Ovary (tissue), 9 donors: ENCODE data around the gene SULT1C3. TPM values are rescaled to one million over a fixed set of nuclear protein-coding genes. Genes with fewer than 3 reads are reported as not detected.
"Not testable (repeated sequence)": the region's sequence is repeated elsewhere in the genome, so short reads cannot be mapped to it uniquely, and the experiment has no call there.

Experiments
- DNase-seq, 5 donors: peaks; one replicate each; pipeline ENCODE4 v3.0.0-alpha.2; 2019 to 2020
- H3K27ac ChIP-seq, 2 donors: fragments of 200-600 bp; one replicate each; pipeline versions ENCODE4 v1.5.1 to v1.8.0; 2019 to 2022
- H3K27me3 ChIP-seq: fragments of 200-600 bp; one replicate; pipeline ENCODE4 v1.8.0; 2022
- H3K36me3 ChIP-seq: fragments of 200-600 bp; sonication (generic); one replicate; pipeline ENCODE4 v1.5.1; 2019
- H3K4me1 ChIP-seq: one replicate; pipeline ENCODE4 v1.8.1; 2013; ENCODE audit warnings: mild to moderate bottlenecking, moderate library complexity; ENCODE audit not compliant: insufficient read depth
- H3K4me3 ChIP-seq: fragments of 200-600 bp; sonication (generic); one replicate; pipeline ENCODE4 v1.5.1; 2017
- H3K9me3 ChIP-seq, 2 donors: fragments of 200-600 bp in 1 of 2; sonication (generic) in 1 of 2; one replicate each; pipeline versions ENCODE4 v1.5.1 to v1.8.1; 2013 to 2019; ENCODE audit warnings: mild to moderate bottlenecking in 1 of 2, moderate library complexity in 1 of 2
- CTCF ChIP-seq, 3 donors: fragments of 450-650 bp in 2 of 3; fragments of 200-600 bp in 1 of 3; IDR thresholded peaks; one replicate each; pipeline versions ENCODE4 v1.5.1 to v1.8.0; 2016 to 2022; ENCODE audit warnings: antibody characterized with exemption in 3 of 3, mild to moderate bottlenecking in 1 of 3
- EP300 ChIP-seq: sonication (generic); formaldehyde crosslinking; IDR thresholded peaks from one replicate; pipeline ENCODE4 v1.6.1; 2017; ENCODE audit warnings: antibody characterized with exemption
- POLR2A ChIP-seq: fragments of 450-650 bp; IDR thresholded peaks from one replicate; pipeline ENCODE4 v1.6.1; 2017; ENCODE audit warnings: antibody characterized with exemption, mild to moderate bottlenecking, moderate library complexity
- WGBS, 3 donors: extraction: QIAGEN DNeasy Blood & Tissue Kit in 1 of 3; methylation state at CpG; one replicate each; pipeline versions ENCODE4 v1.1.5 to v1.1.7; 2013 to 2017; 5-methylcytosine and 5-hydroxymethylcytosine counted together
- intact Hi-C, 4 donors: fragments of 100-400 bp; cut with DNase I; formaldehyde crosslinking; loops; one replicate each; pipeline versions ENCODE4 v1.11.0 to v1.15.1; 2022 to 2023
- polyA plus RNA-seq, 2 donors: library from polyadenylated mRNA; stranded (reverse); fragments of 200-250 nt in 1 of 2; fragments of 350-450 nt in 1 of 2; fragmentation: Illumina TruSeq in 1 of 2; extraction: RNeasy Lipid Tissue Mini Kit (QIAGEN cat#74804) in 1 of 2; gene quantifications; one replicate each; pipeline ENCODE4 v1.2.3, GENCODE V29; 2013 to 2014
- total RNA-seq, 7 donors: library from RNA; depleted of rRNA in 2 of 7; stranded (reverse); fragments of >200 nt in 2 of 7; fragmentation: NEBNext Ultra II Directional in 3 of 7; extraction: Animal tissue kit (Norgen Biotek cat#: 25700) in 3 of 7; gene quantifications; one replicate each; pipeline versions ENCODE4 v1.1.0 to v1.2.4, GENCODE V29; 2016 to 2023
- donor health status: DM: no; HTN: no; CAD: no; lungs with moderate emphysema.
- donor health status: DM: no; HTN: no; CAD: no.
- donor health status: Bipolar disorder and iron deficiency.
- donor health status: DM: yes; HTN: yes; CAD: no.
- donor health status: DM: no; HTN: no; CAD: no.
- donor health status: DM: yes; HTN: yes; CAD: no.

Gene SULT1C3
- total and polyA plus RNA-seq, 9 donors = not detected

- TF ChIP-seq CTCF (IDR thresholded peaks at IDR 0.05) (no peak), POLR2A (no peak), EP300 (no peak)
- Histone ChIP-seq H3K4me1 (no peaks in the 10 kb centered on the region), H3K36me3 (no peaks in the 10 kb centered on the region), H3K4me3 (no peak overlapping the region), H3K27me3 (no peaks in the 10 kb centered on the region), H3K9me3 (no peaks in the 10 kb centered on the region), H3K27ac (no peak overlapping the region)
- 64 to 74% (median 73%) methylated on average over 2 of the region's 2 CpGs for WGBS, 3 donors
- intact Hi-C loops = no loop called here
- no peak for DNase-seq
Measured at GRCh38 chr2:108278631-108279030, 38.9 kb downstream of the SULT1C3 start.

DNA sequence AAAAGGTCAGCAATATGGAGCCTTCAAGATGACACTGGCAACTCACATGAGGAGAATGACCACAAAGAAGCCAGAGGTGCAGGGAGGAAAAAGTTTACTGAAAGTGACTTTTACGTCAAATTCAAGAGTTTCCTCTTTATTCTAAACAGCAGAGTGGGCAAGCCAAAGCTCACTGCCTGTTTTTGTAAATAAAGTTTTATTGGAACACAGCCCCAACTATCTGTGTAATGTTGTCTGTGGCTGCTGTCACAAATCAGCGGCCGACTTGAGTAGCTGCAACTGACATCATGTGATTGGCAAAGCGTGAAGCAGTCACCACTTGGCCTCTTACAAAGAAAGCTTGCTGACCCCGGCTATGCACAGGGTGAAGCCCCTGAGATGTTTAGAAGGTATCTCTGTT, 39.7 kb downstream of the SULT1C3 start:
- no peaks in the 10 kb centered on the region for H3K27me3 ChIP-seq
- DNase-seq = no peak
- H3K27ac ChIP-seq = no peak overlapping the region
- TF ChIP-seq POLR2A (no peak), CTCF (IDR thresholded peaks at IDR 0.05) (no peak), EP300 (no peak)
- no peaks in the 10 kb centered on the region for H3K36me3 ChIP-seq
- 83 to 89% (median 86%) methylated on average over 5 of the region's 5 CpGs for WGBS, 3 donors
- H3K4me1 ChIP-seq = no peaks in the 10 kb centered on the region
- intact Hi-C loops = no loop called here
- no peak overlapping the region for H3K4me3 ChIP-seq
- no peaks in the 10 kb centered on the region for H3K9me3 ChIP-seq

- DNase-seq = no peak
- TF ChIP-seq POLR2A (no peak), CTCF (IDR thresholded peaks at IDR 0.05) (no peak), EP300 (no peak)
- H3K27ac ChIP-seq = no peak overlapping the region
- H3K4me3 ChIP-seq = no peak overlapping the region
- no peaks in the 10 kb centered on the region for H3K9me3 ChIP-seq
- H3K36me3 ChIP-seq = no peaks in the 10 kb centered on the region
- 61 to 77% (median 66%) methylated on average over 3 of the region's 3 CpGs for WGBS, 3 donors
- H3K27me3 ChIP-seq = no peaks in the 10 kb centered on the region
- H3K4me1 ChIP-seq = no peaks in the 10 kb centered on the region
- intact Hi-C loops = no loop called here
Measured at GRCh38 chr2:108280466-108280865, 40.7 kb downstream of the SULT1C3 start.

GRCh38 chr2:108284566-108284965, 44.8 kb downstream of the SULT1C3 start:
- intact Hi-C loops, DNase-seq, H3K9me3 ChIP-seq, H3K27me3 ChIP-seq, H3K36me3 ChIP-seq, H3K4me3 ChIP-seq, H3K27ac ChIP-seq, H3K4me1 ChIP-seq: not testable (repeated sequence)
- WGBS, 3 donors = 91 to 94% (median 92%) methylated on average over 7 of the region's 7 CpGs

DNA sequence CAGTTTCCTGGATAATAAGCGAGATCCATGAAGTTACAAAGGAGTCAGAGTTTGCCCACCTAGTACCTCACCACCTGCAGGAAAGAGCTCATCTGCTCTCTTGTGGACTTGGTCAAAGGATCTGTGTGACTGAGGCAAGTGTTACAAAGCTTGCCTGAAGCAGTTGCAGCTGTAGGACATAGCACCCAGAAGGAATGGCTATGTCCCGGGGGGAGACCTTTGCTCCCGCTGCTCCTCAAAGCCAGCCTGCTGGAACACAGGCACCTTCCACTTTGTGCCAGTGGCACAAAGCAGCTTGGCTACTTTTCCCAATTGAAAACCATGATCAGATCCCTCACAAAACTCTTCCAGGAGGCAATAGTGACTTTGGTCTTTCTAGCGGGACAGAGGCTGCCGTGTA, 45.8 kb downstream of the SULT1C3 start:
- H3K27me3 ChIP-seq = no peaks in the 10 kb centered on the region
- no peak overlapping the region for H3K4me3 ChIP-seq
- H3K4me1 ChIP-seq = no peaks in the 10 kb centered on the region
- no peaks in the 10 kb centered on the region for H3K9me3 ChIP-seq
- intact Hi-C loops = no loop called here
- H3K27ac ChIP-seq = no peak overlapping the region
- H3K36me3 ChIP-seq = no peaks in the 10 kb centered on the region
- TF ChIP-seq CTCF (IDR thresholded peaks at IDR 0.05) (no peak), POLR2A (no peak), EP300 (no peak)
- WGBS, 3 donors = 95 to 96% (median 96%) methylated on average over 5 of the region's 5 CpGs
- no peak for DNase-seq
